Activated naive CD4-positive, alpha-beta T cell treated with anti-CD3 and anti-CD28 coated beads, Interleukin-2, amount 50 U/mL, for 16 hours (primary cell): ENCODE results near the gene RBFOX2.

Experiments used
- DNase-seq: peaks from one replicate; pipeline ENCODE4 v3.0.0-alpha.2; 2020

Gene RBFOX2

DNA sequence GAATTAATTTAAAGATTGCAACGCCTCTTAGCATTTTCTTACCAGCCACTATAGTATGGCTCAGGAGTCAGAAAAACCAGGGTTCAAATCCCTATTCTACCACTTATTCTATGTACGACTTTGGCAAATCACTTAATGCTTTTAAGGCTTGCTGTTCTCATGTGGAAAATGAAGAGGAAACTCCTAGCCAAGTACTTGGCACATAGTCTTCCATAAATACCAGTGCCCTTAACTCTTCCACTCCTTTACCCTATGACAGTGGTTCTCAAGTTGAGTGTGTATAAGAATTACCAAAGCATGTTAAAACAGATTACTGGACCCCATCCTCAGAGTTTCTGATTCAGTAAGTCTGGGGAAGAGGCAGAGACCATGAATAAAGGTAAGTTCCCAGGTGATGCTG lies 107.6 kb downstream of the RBFOX2 start:
- no peak for DNase-seq

DNA sequence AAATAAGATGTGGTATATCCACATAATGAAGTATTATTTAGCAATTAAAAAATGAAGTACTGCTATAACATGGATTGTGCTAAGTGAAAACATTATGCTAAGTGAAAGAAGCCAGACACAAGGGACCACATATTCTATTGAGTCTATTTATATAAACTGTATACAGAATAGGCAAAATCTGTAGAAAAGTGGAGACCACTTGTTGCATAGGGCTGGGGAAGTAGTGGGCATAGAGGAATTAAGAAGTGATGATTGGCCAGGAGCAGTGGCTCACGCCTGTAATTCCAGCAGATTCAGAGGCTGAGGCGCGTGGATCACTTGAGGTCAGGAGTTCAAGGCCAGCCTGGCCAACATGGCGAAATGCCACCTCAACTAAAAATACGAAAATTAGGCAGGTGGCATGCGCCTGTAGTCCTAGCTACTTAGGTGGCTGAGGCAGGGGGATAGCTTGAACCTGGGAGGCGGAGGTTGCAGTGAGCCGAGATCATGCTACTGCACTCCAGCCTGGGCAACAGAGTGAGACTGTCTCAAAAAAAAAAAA lies 109.6 kb downstream of the RBFOX2 start:
- DNase-seq, result no peak

DNA sequence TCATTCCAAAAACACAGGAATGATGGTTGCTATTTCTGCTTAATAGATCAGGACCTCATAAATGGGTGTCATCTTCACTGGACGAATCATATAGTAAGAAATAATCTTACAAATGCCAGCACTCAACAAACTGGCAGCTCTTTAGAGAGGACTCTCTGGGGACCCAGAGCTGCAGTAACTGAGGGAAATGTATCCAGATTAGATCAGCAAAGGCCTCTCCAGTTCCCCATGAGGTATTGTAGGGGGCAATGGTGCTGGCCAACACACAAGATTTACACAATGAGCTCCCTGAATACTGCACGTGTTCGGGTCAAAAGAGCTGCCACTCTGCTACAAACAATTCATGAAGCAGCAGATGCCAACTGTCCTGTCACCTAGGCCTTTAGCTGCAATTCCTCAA lies 110.2 kb downstream of the RBFOX2 start:
- no peak for DNase-seq

DNA sequence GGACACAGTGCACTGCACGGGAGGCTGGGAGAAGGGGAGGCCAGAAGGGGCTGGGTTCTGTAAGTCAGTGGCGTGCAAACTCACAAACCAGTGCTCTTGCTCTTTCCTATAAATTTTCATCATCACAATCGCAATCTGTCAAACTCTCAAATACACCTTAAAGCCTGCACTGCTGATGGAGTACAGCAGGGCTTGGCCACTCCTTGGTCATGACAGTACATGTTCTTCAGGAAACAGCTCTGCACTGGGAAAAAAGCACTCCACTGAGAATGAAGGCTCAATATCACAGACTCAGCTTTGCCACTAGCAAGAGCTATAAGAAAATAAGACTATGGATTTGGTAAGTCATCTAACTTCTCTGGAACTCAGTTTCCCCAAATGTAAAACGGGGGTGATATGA lies 111.0 kb downstream of the RBFOX2 start:
- no peak for DNase-seq

DNA sequence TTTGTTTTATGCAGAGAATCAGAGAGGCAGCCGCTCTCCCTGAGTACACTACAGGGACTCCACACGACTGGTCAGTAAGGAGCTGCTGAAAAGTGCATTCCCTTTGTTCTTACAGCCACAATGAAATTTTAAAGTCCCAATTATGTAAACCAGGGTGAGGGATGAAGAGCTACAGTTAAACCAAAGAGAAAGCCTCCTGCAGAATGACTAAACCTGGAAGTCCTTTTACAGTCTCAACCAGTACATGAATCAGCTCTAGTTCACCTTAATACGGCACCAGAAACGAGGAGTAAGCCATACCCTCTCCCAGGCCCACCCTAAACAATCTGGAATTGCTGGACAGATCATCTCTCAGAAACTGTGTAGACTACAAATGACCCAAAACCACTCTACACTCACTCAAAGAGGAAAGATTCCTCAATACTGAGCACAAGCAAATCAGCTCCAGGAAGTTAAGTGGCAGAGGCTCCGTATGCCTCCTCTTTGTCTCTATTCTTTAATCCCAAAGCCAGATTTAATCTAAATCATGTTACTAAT lies 113.1 kb downstream of the RBFOX2 start:
- no peak for DNase-seq

DNA sequence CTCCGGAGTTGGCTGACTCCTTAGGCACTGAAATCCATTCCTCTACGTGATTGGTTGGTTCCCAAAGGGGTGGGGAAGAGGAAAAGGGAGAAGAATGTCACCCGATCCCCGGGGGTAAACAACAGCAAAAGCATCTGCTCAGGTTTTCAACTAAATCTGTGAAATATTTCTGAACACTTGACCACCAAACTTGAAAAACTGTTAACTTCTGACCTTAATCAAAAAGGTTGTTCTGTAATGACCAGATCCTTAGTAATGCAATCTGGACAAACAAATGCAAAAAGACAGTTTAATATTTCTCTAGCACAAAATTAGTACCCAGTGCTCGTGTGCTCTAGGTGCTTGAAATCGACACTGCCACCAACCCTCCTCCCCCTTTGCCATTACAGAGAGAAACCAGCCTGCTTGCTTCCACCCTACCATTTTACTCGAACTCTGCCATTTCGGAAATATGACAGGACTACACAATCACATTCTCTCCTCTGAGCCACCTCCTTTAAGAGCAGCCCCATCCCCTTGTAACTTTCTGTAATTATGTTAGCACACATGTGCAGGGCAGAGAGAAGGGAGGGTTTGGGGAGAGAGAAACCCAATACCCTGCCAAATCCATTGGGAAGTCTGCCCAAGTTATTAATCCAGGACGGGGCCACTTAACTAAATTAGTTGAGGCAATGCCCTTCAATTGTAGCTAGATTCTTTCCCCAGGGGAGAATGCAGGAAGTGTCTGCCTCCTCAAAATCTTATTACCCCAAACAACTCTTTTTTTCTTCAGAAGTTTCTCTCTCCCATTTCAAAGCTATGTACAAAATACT lies 113.8 kb downstream of the RBFOX2 start:
- no peak for DNase-seq

DNA sequence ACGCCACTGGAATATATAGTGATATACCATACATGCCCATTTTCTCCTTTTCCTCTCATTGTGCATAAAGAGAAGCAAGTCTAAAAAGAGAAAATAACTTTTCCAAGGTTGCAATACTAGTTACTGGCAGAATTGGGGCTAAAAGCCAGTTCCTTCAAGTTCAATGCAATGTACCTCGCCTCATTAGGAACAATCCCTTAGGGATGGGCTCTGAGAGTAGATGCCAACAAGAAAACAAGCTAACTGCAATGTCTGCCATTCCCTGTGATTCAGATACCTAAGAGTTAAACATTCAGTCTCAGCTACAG lies 114.3 kb downstream of the RBFOX2 start:
- DNase-seq, result no peak

DNA sequence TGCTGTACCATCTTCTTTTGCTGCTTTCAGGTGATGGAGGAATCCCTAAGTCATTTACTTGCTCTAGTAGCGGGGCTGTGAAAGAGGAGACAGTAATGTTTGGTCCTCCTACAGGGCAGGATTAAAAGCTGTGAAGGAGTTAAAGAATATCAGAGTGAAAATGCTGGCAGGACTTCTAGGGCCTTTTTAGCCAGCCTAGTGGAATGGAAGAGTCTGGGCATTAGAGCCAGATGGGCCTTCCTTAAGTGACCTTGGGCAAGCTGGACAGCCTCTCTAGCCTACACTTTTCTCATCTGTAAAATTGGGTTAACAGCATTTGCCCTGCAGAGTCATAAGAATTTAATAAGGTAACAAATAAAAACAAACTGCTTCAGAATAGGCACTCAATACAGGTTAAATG lies 114.7 kb downstream of the RBFOX2 start:
- DNase-seq, result no peak

DNA sequence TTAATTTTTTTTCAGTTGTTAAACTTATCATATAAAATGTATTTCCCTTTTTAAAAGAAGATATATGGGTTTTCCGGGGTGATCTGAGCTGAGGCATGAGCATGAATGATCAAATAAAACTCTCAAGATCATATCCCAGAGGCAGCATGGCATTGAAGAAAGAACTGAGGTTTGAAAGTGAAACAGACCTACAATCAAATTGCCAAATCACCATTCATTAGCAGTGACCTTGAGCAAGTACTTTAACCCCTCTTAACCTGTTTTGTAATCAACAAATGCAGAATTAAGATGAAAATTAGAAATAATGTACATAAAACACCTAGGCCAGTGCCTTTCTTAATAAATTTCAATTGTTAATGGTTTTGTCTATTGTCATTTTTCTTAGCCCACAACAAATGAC lies 116.0 kb downstream of the RBFOX2 start:
- no peak for DNase-seq

DNA sequence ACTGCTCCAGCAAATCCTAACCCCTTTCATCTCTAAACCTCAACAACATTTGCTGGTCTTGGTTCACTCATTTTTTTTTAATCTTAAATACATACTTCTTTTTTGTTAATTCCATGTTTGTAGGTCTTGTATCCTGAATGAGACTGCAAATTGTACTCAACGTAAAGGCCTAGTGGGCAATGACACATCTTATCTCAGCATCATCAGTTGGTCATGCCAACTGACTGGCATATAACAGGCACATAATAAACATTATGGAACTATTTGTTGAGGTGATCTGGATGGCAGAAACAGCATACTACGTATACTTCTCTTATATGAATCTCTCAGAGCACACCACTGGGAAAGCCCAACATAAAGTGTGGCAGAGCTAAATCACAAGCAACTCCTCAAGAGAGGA lies 116.7 kb downstream of the RBFOX2 start:
- DNase-seq, result no peak

DNA sequence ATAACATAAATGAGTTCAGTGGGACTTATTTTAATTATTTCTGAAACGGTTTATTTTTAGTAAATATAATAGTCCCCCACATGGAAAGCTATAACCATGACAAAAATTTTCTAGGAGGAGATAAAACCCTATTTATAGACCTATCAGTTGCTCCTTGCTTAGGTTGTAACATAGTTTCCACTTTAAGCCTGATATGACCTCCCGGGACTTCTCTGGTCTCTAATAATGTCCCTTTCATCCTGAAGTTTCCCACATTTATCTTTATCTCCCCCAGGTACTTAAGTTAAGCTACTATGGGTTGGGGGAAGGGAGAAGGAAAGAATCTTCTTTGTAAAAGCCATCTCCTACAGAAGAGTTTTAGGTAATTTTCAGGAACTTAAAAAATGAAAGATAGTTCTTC lies 117.7 kb downstream of the RBFOX2 start:
- no peak for DNase-seq

DNA sequence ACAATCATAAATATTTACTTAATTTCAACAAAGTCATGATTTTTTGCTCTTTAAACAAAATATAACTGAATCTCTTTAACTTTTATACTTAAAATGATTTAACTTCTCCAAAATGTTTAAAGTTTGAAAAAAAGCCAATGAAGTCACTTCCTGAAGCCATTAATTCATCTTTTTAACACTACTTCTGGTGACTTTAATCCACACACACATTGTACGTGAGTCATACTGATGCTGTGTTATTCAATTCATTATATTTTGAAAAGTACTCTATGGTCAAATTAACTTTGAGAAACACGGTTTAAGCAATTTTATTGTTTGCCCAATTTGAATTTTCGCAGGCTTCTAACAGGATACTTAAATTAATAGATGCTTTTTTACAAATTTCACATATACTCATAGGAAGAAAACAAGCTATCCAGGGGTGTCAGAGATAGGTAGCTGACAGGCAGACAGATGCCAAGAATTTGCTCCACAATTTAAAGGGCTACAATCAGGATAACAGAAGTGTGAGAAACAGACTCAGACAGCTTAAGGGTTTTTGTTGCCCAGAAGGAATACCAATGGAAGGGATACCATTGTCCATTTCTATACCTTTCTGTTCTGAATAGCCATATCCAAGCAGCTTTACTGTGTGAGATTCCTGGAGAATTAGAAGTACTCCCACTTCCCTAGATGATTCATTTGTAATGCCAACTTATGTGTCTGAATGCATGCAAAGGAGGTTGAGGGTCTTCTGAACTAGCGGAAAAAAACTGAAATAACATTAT lies 118.4 kb downstream of the RBFOX2 start:
- DNase-seq, result no peak

DNA sequence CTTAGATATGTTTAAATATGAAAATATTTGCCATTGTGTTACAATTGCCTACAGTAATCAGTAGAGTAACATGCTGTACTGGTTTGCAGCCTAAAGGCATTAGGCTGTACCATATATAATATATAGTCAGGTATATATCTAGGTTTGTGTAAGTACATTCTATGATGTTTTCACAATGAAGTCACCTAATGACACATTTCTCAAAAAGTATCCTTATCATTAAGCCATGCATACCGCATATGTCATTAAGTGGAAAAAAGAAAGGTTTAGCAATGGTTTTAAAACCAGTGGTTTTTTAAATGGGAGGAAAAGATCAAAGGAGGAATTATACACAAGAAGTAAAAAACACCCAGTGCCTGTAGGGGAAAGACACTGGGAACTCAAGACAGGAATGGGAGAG lies 122.7 kb downstream of the RBFOX2 start:
- no peak for DNase-seq

DNA sequence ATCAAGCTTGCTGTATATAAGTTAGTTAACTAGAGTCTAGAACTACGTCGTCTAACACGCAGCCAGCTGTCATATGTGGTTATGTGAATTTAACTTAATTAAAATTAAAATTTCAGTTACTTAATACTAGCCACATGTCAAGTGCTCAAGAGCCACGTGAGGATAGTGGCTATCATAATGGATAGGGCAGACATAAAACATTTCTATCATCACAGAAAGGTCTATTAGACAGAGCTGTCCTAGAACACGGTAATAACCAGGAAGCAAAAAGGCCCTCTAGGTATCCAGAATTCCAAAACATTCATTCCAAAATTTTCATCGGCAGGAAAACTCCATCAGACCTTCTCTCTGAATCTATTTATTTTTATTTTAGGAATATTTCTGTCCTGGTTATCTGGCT lies 123.9 kb downstream of the RBFOX2 start:
- no peak for DNase-seq

DNA sequence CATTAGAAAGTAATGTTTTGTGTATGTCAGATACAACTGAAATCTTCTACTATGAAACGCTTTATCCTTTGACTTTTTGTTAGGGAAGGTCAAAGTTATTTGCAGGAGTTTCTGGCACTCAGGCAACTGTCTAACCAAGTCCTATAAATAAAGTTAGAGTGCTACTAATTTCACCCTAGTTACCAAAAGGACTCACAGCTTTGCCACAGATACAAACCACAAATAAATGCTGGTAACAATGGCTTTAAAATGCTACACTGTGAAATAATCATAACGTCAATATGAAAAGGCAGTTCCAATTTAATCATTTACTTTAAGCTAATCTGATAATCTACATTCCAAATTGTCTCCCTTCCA lies 124.3 kb downstream of the RBFOX2 start:
- no peak for DNase-seq

DNA sequence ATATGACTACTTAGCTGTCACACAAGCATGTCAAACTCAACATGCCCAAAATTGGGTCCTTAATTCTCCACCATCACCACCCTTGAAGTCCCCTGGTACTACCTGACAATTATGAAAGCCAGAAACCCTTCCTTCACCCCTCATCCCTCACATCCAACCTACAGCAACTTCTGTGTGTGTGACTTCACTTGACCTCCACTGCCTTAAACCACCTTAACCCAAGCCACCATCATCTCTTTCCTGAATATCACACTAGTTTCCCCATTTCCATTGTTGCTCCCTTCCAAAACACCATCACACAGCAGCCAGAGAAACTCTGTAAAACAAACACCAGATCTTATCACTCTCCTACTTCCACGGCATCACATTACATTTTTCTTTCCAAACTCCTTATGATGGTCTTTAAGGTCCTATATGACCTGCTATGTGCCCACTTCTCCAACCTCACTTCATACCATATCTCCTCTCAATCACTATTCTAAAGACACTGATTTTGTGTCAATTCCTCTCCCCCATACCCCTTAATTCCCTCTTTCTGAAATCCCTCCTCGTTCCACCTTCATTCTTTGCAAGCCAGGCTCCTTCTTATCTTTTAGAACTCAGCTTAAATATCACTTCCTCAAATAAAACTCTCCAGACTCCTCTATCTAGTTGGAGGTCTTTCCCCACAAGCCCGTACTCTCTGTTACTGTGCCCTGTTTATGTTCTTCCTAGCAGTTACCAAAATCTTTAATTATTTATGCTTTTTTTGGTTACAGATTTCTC lies 124.9 kb downstream of the RBFOX2 start:
- DNase-seq, result no peak

DNA sequence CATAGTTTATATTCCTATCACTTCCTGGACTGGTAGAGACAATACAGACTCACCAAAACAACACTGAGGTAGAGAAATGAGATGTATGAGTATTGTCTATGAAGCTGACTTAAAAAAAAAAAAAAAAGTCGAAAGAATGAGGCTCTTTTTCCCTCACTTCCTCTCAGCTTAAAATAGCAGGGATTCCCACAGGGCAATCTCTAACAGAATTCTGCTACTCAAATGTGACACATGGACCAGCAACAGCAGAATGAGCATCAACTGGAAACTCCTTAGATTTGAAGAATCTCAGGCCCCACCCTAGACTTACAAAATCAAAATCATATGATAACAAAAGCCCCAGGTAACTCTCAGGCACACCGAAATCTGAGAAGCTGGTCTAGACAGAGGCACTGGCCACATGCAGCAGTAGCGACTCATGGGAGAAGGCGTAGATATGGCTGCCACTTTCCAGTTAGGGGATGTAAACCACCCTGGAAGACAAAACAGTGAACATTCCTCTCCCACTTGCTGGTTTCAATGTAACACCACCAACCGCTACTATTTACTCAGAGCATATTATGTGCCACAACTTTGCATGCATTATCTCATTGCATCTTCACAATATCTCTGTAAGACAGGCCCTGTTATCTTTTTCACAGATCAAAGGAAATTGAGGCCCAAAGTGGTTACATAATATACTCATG lies 128.0 kb downstream of the RBFOX2 start:
- DNase-seq, result no peak

DNA sequence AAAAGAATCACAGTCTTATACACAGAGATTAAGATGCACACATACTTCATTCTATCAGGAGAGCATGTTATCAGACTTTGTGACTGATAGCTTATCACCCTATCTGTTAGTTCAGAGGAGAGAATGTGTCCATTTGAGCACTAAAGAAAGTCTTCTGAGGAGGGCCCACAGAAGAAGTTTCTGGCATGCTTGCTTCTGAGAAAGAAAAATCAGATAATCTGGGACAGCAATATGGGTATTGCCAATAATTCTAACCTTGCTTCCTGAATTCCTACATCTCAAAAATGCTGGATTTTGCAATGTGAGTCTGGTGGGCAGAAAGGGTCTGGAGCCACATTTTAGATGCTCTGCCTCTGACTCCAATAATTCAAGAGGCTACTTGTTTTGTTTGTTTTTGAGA lies 128.9 kb downstream of the RBFOX2 start:
- no peak for DNase-seq

DNA sequence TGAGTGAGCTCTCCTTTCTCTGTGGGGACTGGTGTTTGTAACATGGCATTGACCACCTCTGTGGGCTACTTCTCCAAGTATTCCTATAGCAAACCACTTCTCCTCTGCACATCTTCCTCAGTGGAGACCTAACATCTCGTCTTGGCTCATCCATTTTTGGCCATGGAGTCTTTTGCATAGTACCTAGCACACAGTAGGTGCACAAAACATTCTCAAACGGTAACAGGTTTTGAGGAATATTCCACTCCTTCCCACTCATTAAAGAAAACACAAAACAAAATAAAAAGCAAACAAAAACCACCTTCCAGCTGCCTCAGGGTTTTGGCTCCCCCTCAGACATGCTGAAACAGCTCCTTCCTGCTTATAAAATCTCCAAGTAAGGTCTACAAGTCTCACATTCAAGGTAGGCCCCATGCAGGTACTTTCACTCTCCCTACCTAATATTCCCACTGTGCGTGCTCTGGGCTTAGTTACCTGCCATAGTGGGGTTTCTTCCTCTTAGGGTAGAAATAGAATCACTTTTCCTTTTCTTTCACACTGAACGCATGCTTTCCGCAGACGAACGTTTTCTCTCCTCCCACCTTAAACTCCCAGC lies 132.4 kb downstream of the RBFOX2 start:
- DNase-seq, result no peak

DNA sequence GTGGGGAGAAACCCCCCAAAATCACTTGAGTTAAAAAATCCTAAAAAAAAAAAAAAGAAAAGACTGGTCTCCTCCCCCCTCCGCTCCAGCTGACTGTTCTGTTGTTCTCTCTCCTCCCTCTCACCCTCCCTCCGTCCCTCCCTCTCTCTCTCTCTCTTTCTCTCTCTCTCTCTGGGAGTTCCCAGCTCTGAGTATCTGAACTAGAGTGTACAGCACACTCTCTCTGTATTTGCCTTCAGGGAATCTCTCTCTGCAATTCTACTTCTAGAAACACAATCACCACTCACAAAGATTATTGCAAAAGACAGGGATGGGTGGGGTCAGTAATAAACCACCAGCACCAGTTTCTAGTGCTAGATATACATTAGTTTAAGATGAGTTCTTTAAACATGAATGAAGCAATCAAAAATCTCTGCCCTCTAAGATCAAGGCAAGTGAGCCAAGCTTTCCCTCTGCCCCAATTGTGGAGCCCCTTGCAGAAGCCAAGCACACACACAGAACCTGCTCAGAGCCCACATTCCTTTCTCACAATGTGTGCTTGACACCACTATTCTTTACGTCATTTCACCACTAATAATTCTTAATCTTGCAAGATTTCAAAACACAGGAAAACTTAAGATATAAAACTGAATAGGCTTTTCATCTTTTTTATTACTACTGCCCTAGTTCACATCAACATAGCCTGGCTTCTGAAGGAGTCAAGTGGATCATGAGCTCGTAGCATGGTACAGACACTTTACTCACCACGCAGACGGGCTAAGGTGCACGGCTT lies 133.5 kb downstream of the RBFOX2 start:
- DNase-seq, result no peak

DNA sequence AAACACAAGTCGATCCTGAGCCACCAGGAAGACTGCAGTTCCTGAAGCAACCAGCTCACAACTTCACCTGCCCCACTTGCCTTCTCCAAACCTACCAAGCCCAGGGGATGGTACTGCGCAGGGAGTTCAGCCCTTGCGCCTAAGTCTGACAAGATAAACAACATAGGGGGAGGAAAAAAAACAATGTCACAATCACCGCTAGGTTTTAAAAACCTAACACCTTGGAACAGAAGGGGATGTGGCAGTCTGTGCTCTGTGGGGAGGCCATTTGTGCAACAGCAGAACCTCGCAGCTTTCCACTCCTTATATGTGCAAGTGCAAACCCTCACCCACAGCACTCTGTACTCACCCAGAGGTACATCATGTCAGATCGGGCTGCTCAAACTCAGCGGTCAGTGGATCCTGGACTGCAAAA lies 134.2 kb downstream of the RBFOX2 start:
- no peak for DNase-seq

DNA sequence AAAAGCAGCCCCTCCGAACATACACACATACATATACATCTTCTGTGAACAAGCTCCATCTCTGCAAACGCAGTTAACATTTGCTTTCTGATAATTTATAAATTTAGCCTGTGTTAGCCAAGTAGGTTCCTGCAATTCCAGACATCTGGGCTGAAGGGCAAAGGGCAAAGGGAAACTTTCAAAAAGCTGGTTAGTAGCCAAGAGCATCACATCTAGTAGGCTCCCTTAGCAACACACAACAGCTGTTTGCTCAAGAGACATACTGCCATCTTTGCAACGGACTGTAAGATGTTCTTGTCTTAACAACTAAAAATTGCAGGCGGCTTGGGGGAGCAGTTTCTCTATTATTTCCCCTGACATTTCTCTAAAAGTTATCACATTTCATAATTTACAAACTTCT lies 134.9 kb downstream of the RBFOX2 start:
- no peak for DNase-seq
